GM12864 (cell line): Measurements from ENCODE around the gene SPEN.

ENCODE experiments used
- DNase-seq: peaks from one replicate; pipeline ENCODE4 v3.0.0-alpha.2; 2011; ENCODE audit warnings: low read depth
- H3K4me3 ChIP-seq: 2 replicates; pipeline ENCODE4 v1.5.1; 2011; ENCODE audit warnings: mild to moderate bottlenecking, low read depth, low read length, control low read depth
- CTCF ChIP-seq: IDR thresholded peaks from 2 replicates; pipeline ENCODE4 v1.5.1; 2011; ENCODE audit warnings: low read depth, mild to moderate bottlenecking, moderate library complexity, low read length, control low read depth, inconsistent platforms; ENCODE audit errors: missing control alignments

The SPEN gene

GRCh38 chr1:15962671-15963362, 115.3 kb downstream of the SPEN start:
- TF ChIP-seq CTCF, result no peak
- no peak for DNase-seq
- no peak overlapping the region for H3K4me3 ChIP-seq

GRCh38 chr1:15963363-15963967, 116.0 kb downstream of the SPEN start:
- TF ChIP-seq CTCF, result no peak
- peak overlapping the region; percentile 9; the same call in 1 of the 2 replicates for H3K4me3 ChIP-seq

GRCh38 chr1:15963968-15964648, 116.6 kb downstream of the SPEN start:
- no peak for TF ChIP-seq CTCF
- peak overlapping the region; percentile 9; the same call in 1 of the 2 replicates for H3K4me3 ChIP-seq
- DNase-seq, result no peak

More at GRCh38 chr1:15963363-15963967, 116.0 kb downstream of the SPEN start:
- no peak for DNase-seq

GRCh38 chr1:15965228-15965767, 117.8 kb downstream of the SPEN start:
- peak overlapping the region; percentile 9; the same call in 1 of the 2 replicates for H3K4me3 ChIP-seq
- DNase-seq, result no peak
- TF ChIP-seq CTCF, result no peak

GRCh38 chr1:15966081-15966955, 118.8 kb downstream of the SPEN start:
- DNase-seq, result peak; percentile 78
- no peak for TF ChIP-seq CTCF
- peak overlapping the region; percentile 9; the same call in 1 of the 2 replicates for H3K4me3 ChIP-seq

- no peak for DNase-seq
- H3K4me3 ChIP-seq, result no peak overlapping the region
- no peak for TF ChIP-seq CTCF
Measured at GRCh38 chr1:15966956-15967344, 119.4 kb downstream of the SPEN start.
